ENCODE results near the gene NAB1.
"Not testable (repeated sequence)": the region's sequence is repeated elsewhere in the genome, so short reads cannot be mapped to it uniquely, and the experiment has no call there.

The NAB1 gene

DNA sequence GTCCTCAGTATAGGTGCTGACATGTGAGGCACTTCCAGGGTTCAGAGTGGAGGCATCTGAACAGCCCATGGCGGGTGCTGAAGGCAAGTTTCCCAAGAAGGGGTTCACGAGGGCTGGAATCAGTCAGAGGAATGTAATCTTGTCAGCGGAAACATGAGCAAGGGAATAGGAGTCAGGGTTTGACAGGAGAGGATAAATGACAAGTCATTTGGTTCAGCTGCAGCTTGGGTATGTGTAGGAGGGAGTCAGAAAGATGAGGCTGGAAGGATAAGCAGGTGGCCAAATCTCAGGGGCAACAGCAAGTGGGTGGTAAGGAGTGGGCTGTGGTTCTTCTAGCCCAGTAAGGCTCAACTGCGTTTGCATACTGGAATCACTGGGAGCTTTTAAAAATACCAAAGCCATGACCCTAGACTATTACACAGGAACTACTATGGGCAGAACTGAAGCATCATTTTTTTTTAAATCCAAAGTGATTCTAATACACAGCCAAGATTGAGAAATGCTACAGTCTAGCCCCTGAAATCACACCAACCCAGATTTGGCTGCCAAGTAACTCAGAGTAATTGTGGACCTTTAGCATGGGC, 41.8 kb upstream of the NAB1 start:
- Histone ChIP-seq H3K4me1 (ENCODE audit: control insufficient read depth in 1 of 2, insufficient read depth in 1 of 2, low read depth in 1 of 2, low read length in 1 of 2) (peaks cover 3% of the 10 kb centered on the region in 2 experiments), H3K27ac (no peak overlapping the region), H3K36me3 (no peaks in the 10 kb centered on the region), H3K4me3 (ENCODE audit: low read depth in 1 of 2, low read length in 1 of 2) (no peak overlapping the region), H3K27me3 (no peaks in the 10 kb centered on the region), H3K9me3 (no peaks in the 10 kb centered on the region)
- TF ChIP-seq, protein P1, sequence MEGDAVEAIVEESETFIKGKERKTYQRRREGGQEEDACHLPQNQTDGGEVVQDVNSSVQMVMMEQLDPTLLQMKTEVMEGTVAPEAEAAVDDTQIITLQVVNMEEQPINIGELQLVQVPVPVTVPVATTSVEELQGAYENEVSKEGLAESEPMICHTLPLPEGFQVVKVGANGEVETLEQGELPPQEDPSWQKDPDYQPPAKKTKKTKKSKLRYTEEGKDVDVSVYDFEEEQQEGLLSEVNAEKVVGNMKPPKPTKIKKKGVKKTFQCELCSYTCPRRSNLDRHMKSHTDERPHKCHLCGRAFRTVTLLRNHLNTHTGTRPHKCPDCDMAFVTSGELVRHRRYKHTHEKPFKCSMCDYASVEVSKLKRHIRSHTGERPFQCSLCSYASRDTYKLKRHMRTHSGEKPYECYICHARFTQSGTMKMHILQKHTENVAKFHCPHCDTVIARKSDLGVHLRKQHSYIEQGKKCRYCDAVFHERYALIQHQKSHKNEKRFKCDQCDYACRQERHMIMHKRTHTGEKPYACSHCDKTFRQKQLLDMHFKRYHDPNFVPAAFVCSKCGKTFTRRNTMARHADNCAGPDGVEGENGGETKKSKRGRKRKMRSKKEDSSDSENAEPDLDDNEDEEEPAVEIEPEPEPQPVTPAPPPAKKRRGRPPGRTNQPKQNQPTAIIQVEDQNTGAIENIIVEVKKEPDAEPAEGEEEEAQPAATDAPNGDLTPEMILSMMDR (IDR thresholded peaks at IDR 0.05), result no peak

DNA sequence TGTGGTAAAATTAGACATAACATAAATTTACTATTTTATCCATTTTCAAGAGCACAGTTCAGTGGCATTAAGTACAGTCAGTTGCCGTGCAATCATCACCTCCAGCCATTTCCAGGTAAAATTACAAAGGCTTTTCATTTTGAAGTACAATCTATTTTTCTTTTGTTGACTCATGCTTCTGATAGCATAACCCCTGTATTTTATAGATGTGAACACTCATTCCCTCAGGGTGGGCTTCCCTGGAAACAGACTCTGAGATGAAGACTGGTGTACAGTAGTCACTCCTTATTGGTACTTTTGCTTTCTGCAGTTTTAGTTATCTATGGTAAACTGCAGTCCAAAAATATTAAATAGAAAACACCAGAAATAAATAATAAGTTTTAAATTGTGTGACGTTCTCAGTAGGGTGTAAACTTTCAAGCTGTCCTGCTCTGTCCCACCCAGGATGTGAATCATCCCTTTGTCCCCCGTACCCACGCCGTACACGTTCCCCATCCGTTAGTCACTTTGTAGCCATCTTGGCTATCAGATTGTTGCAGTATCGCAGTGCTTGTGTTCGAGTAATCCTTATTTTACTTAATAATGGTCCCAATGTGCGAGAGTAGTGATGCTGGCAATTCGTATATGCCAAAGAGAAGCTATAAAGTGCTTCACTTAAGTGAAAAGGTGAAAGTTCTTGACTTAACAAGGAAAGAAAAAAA, 41.1 kb upstream of the NAB1 start:
- Histone ChIP-seq H3K4me3 (ENCODE audit: low read depth in 1 of 2, low read length in 1 of 2) (no peak overlapping the region), H3K4me1 (ENCODE audit: control insufficient read depth in 1 of 2, insufficient read depth in 1 of 2, low read depth in 1 of 2, low read length in 1 of 2) (peaks cover 3% of the 10 kb centered on the region in 2 experiments), H3K9me3 (no peaks in the 10 kb centered on the region), H3K27me3 (no peaks in the 10 kb centered on the region), H3K27ac (no peak overlapping the region), H3K36me3 (no peaks in the 10 kb centered on the region)
- TF ChIP-seq, protein P1 (IDR thresholded peaks at IDR 0.05), result no peak

DNA sequence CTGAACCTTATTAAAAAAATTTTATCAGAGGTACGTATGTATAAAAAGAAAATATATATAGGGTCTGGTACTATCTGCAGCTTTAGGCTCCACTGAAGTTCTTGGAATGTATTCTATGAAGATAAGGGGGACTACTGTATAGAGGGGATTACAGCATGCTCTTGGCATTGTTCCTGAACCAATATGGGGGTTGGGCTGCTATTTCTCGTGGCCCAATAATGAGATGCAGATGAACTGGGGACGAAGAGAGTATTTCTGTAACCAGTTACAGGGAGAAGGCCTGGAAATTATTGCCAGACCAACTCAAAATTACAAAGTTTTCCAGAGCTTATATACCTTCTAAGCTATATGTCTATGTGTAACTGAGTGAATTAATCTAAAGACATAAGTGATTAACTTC, 40.0 kb upstream of the NAB1 start:
- H3K27me3 ChIP-seq; H3K27ac ChIP-seq; H3K36me3 ChIP-seq; H3K4me3 ChIP-seq (ENCODE audit: low read depth in 1 of 2, low read length in 1 of 2); H3K4me1 ChIP-seq (ENCODE audit: control insufficient read depth in 1 of 2, insufficient read depth in 1 of 2, low read depth in 1 of 2, low read length in 1 of 2); H3K9me3 ChIP-seq: not testable (repeated sequence)

DNA sequence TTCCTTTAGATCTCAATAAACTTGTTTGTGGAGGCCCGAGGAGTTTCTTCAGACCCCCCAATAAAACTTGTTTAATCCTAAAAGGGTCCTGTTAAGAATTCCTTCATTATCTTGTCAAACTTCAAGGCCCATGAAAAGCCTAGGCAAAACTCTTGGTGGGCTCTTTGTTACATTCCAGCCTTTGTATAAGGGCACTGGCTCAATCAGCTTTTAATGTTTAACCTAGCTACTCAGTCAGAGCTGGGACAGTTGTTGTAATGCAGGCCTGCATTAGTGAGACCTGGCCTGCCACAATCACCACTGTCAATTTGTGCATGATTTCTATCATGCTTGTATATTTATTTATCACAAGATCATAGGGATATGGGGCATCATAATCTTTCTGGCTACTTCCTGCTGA, 39.5 kb upstream of the NAB1 start:
- not testable (repeated sequence) for H3K27me3 ChIP-seq; H3K36me3 ChIP-seq; H3K27ac ChIP-seq; H3K4me3 ChIP-seq (ENCODE audit: low read depth in 1 of 2, low read length in 1 of 2); H3K9me3 ChIP-seq; H3K4me1 ChIP-seq (ENCODE audit: control insufficient read depth in 1 of 2, insufficient read depth in 1 of 2, low read depth in 1 of 2, low read length in 1 of 2)

DNA sequence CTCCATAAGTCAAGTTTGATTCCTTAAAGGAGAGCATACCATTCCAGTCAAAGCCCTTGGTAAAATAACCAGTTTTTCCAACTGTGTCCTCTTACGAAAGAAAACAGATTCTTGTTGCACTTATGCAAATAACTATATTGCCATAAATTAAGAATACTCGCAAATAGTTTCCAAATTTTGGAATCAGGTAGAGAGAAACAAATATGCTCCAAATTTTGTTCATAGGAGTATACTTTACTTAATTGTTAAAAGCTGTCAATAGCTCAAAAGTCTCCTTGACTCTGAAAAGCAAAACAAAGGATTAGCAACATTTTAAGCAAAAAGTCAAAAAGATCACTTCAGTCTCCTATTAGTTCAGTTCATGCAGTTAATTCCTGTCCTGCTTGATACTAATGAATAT, 38.4 kb upstream of the NAB1 start:
- H3K27me3 ChIP-seq; H3K9me3 ChIP-seq; H3K4me1 ChIP-seq (ENCODE audit: control insufficient read depth in 1 of 2, insufficient read depth in 1 of 2, low read depth in 1 of 2, low read length in 1 of 2); H3K27ac ChIP-seq; H3K4me3 ChIP-seq (ENCODE audit: low read depth in 1 of 2, low read length in 1 of 2); H3K36me3 ChIP-seq: not testable (repeated sequence)

DNA sequence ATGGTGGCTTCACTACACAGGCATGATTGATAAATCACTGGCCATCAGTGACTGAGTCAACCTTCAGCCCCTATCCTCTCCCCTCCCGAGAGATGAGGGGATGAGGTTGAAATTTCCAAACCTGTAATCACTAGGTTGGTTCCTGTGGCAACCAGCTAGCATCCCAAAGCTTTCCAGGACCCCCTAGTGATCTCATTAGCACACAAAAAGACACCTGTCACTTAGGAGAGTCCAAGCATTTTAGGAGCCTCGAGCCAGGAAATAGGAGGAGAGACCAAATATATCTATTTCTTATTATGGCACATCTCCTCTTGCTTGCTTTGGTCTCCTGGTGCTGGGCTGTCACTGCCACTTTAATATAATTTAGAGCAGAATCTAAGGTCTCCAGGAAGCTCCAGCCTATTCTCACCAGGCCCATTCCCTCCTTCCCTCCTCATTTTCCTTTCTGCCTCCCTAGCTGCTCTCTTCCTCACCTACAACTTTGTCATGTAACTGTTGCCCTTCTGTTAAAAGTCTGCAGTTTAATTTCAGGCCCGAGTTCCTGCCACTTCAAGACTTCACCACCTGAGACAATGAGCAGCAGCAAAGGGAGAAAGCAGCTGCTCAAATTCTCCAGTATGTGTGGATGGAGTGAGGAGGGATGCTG, 33.2 kb upstream of the NAB1 start:
- no peaks in the 10 kb centered on the region for H3K4me1 ChIP-seq (ENCODE audit: control insufficient read depth in 1 of 2, insufficient read depth in 1 of 2, low read depth in 1 of 2, low read length in 1 of 2)
- H3K9me3 ChIP-seq, result no peaks in the 10 kb centered on the region
- TF ChIP-seq, protein P1 (IDR thresholded peaks at IDR 0.05), result no peak
- no peaks in the 10 kb centered on the region for H3K27me3 ChIP-seq
- no peaks in the 10 kb centered on the region for H3K36me3 ChIP-seq
- no peak overlapping the region for H3K27ac ChIP-seq
- H3K4me3 ChIP-seq (ENCODE audit: low read depth in 1 of 2, low read length in 1 of 2), result no peak overlapping the region

DNA sequence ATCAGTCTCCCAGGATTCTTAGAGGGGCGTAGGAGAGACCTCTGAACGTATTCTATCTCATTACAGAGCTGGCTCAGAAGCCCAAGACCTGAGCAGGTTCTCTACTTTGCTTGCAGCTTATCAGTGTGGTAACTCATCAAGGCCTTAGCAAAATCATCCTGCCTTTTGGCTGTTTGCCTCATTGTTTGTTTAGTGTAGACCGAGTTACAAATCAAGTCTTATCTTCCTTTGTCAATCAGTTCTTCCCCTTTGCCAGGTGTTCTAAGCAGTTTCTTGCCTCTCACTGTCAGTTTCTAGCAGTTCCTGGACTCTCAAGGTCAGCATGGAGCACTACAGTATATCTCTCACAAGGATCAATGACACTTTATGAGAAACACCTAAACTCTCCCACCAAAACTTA, 30.9 kb upstream of the NAB1 start:
- Histone ChIP-seq H3K27me3 (no peaks in the 10 kb centered on the region), H3K36me3 (no peaks in the 10 kb centered on the region), H3K27ac (no peak overlapping the region), H3K4me3 (ENCODE audit: low read depth in 1 of 2, low read length in 1 of 2) (no peak overlapping the region), H3K9me3 (no peaks in the 10 kb centered on the region), H3K4me1 (ENCODE audit: control insufficient read depth in 1 of 2, insufficient read depth in 1 of 2, low read depth in 1 of 2, low read length in 1 of 2) (no peaks in the 10 kb centered on the region)
- TF ChIP-seq, protein P1 (IDR thresholded peaks at IDR 0.05), result no peak
